Measurements from ENCODE around the gene RTEL1. TPM values are rescaled to one million over a fixed set of nuclear protein-coding genes. Genes with fewer than 3 reads are reported as not detected.

RTEL1 gene
- total RNA-seq, 1 experiment from 2014 or later = 26.1 TPM

- in situ Hi-C loops (cut with HindIII; ENCODE audit: low pct_unique_long_range_greater_than_20kb, low sequenced_read_pairs) = no loop called here
- intact Hi-C loops (cut with micrococcal nuclease; ENCODE audit: unreplicated experiment) = no loop called here
- no peak for ATAC-seq
- no peaks in the 10 kb centered on the region for H3K36me3 ChIP-seq (ENCODE audit: control insufficient read depth, insufficient read depth, low read length)
- no peak overlapping the region for H3K27ac ChIP-seq (ENCODE audit: low read length)
- CTCF ChIA-PET = no interaction called here
- H3K4me1 ChIP-seq (ENCODE audit: control insufficient read depth, insufficient read depth, low read length) = peaks cover 3% of the 10 kb centered on the region; the same call in 1 of the 2 replicates
- BruUV-seq (replicated peaks) = no TSS peak
- POLR2A ChIA-PET = no interaction called here
- no peak for TF ChIP-seq REST (IDR thresholded peaks at IDR 0.05; ENCODE audit: insufficient read depth in 1 of 2, low read depth in 2 of 2, low read length in 1 of 2)
- TF ChIP-seq TCF7L2 (IDR thresholded peaks at IDR 0.05; ENCODE audit: low read depth, low read length) = no peak
- no peak for TF ChIP-seq POLR2AphosphoS5 (IDR thresholded peaks at IDR 0.05; ENCODE audit: low read depth, low read length)
- TF ChIP-seq SIN3A (IDR thresholded peaks at IDR 0.05; ENCODE audit: borderline replicate concordance, insufficient read depth, low read depth, low read length) = no peak
- TF ChIP-seq CTCF (IDR thresholded peaks at IDR 0.05) = no peak
- no peak overlapping the region for H3K4me3 ChIP-seq (ENCODE audit: low read depth in 2 of 2, low read length in 2 of 2)
- no peaks in the 10 kb centered on the region for H3K27me3 ChIP-seq (ENCODE audit: control insufficient read depth, insufficient read depth, low read length)
- no peaks in the 10 kb centered on the region for H3K9me3 ChIP-seq (ENCODE audit: control insufficient read depth, insufficient read depth, low read depth, low read length)
- DNase-seq (ENCODE audit: low read depth, low spot score) = no peak
These were observed 35.4 kb upstream of the RTEL1 start for GRCh38 chr20:63622732-63623131.

- Histone ChIP-seq H3K9me3 (ENCODE audit: control insufficient read depth, insufficient read depth, low read depth, low read length) (no peaks in the 10 kb centered on the region), H3K4me3 (ENCODE audit: low read depth in 2 of 2, low read length in 2 of 2) (no peak overlapping the region), H3K36me3 (ENCODE audit: control insufficient read depth, insufficient read depth, low read length) (no peaks in the 10 kb centered on the region), H3K27me3 (ENCODE audit: control insufficient read depth, insufficient read depth, low read length) (no peaks in the 10 kb centered on the region), H3K27ac (ENCODE audit: low read length) (no peak overlapping the region), H3K4me1 (ENCODE audit: control insufficient read depth, insufficient read depth, low read length) (peaks cover 5% of the 10 kb centered on the region; the same call in 1 of the 2 replicates)
- in situ Hi-C loops (cut with HindIII; ENCODE audit: low pct_unique_long_range_greater_than_20kb, low sequenced_read_pairs) = no loop called here
- ChIA-PET CTCF (interaction anchor here (0.6 kb wide), 1 partner anchor 86 kb away, joined by 10 read pairs; no protein-coding TSS in a partner anchor), POLR2A (no interaction called here)
- TF ChIP-seq TCF7L2 (IDR thresholded peaks at IDR 0.05; ENCODE audit: low read depth, low read length) (no peak), CTCF (IDR thresholded peaks at IDR 0.05) (no peak), REST (IDR thresholded peaks at IDR 0.05; ENCODE audit: insufficient read depth in 1 of 2, low read depth in 2 of 2, low read length in 1 of 2) (no peak), SIN3A (IDR thresholded peaks at IDR 0.05; ENCODE audit: borderline replicate concordance, insufficient read depth, low read depth, low read length) (no peak), POLR2AphosphoS5 (IDR thresholded peaks at IDR 0.05; ENCODE audit: low read depth, low read length) (no peak)
- intact Hi-C loops (cut with micrococcal nuclease; ENCODE audit: unreplicated experiment) = no loop called here
- DNase-seq (ENCODE audit: low read depth, low spot score) (no peak), ATAC-seq (no peak)
- no TSS peak for BruUV-seq (replicated peaks)
These were observed 33.6 kb upstream of the RTEL1 start for GRCh38 chr20:63624486-63624885.

All from Panc1 (cell line).